A549 (cell line): ENCODE data around the gene RERE. TPM values are rescaled to one million over a fixed set of nuclear protein-coding genes. Genes with fewer than 3 reads are reported as not detected.

Experiments
- ATAC-seq, 2 experiments: fragments of 200-7000 bp in 1 of 2; fragments of >200 bp in 1 of 2; cut with Nextera tagmentation in 1 of 2; cut with Tn5 transposase in 1 of 2; 3 replicates each; pipeline versions ENCODE4 v1.8.0 to v1.9.1; 2018 to 2020; ENCODE audit warnings: mild to moderate bottlenecking in 1 of 2, moderate library complexity in 1 of 2
- CTCF ChIA-PET: fragments of 300-600 bp; sonication (Branson Sonifier 250); formaldehyde crosslinking; extraction: SDS; loops from one replicate; lab custom pipeline; 2021; ENCODE audit warnings: antibody characterized with exemption, inconsistent platforms; lab: Yijun Ruan, JAX
- POLR2A ChIA-PET: fragments of 350-600 bp; formaldehyde crosslinking; extraction: SDS; loops from one replicate; lab custom pipeline; 2021; ENCODE audit warnings: antibody characterized with exemption, inconsistent platforms; lab: Yijun Ruan, JAX
- DNase-seq, 2 experiments: peaks; one replicate each; pipeline versions ENCODE4 v3.0.0 to v3.0.0-alpha.2; 2011 to 2016; ENCODE audit warnings: low read depth in 1 of 2, low spot score in 1 of 2
- FAIRE-seq: peaks from 2 replicates; lab custom pipeline; 2011; peaks lifted over from hg19 to GRCh38; lab: Jason Lieb, UNC
- H3K27ac ChIP-seq, 2 experiments: fragments of >200 bp; sonication (Bioruptor Twin); formaldehyde crosslinking; 3 replicates each; pipeline ENCODE4 v1.5.1; 2016 to 2017
- H3K4me1 ChIP-seq: fragments of >200 bp; sonication (Bioruptor Twin); formaldehyde crosslinking; 3 replicates; pipeline ENCODE4 v1.6.1; 2016
- H3K4me2 ChIP-seq: fragments of >200 bp; sonication (Bioruptor Twin); formaldehyde crosslinking; 3 replicates; pipeline ENCODE4 v1.6.1; 2016
- H3K4me3 ChIP-seq: fragments of >200 bp; sonication (Bioruptor Twin); formaldehyde crosslinking; 3 replicates; pipeline ENCODE4 v1.5.1; 2016
- H3K9me3 ChIP-seq: fragments of >200 bp; sonication (Bioruptor Twin); formaldehyde crosslinking; 3 replicates; pipeline ENCODE4 v1.6.1; 2016
- CBX8 ChIP-seq: fragments of 200-600 bp; sonication (generic); IDR thresholded peaks from 2 replicates; pipeline ENCODE4 v1.6.1; 2016
- CHD2 ChIP-seq: fragments of 150-350 bp; IDR thresholded peaks from 2 replicates; pipeline ENCODE4 v1.6.1; 2014; ENCODE audit warnings: low read length; ENCODE audit not compliant: partially characterized antibody
- CHD4 ChIP-seq: fragments of 200-600 bp; sonication (generic); IDR thresholded peaks from 2 replicates; pipeline ENCODE4 v1.6.1; 2016; ENCODE audit warnings: antibody characterized with exemption, mild to moderate bottlenecking, borderline replicate concordance
- EHF ChIP-seq: fragments of 250-450 bp; sonication (Bioruptor Pico); IDR thresholded peaks from 2 replicates; pipeline ENCODE4 v1.5.0; 2020; ENCODE audit warnings: mild to moderate bottlenecking
- ELK1 ChIP-seq: fragments of 150-350 bp; IDR thresholded peaks from 2 replicates; pipeline ENCODE4 v1.6.1; 2014; ENCODE audit warnings: low read depth, mild to moderate bottlenecking, low read length
- EP300 ChIP-seq, 2 experiments: fragments of >200 bp; sonication (Bioruptor Twin); formaldehyde crosslinking; IDR thresholded peaks; 2 replicates in 1 of 2; 3 replicates in 1 of 2; pipeline ENCODE4 v1.6.1; 2016 to 2017
- FOSB ChIP-seq: fragments of 250-450 bp; sonication (Bioruptor Pico); IDR thresholded peaks from 2 replicates; pipeline ENCODE4 v1.5.0; 2020; ENCODE audit warnings: mild to moderate bottlenecking, moderate library complexity
- FOSL2 ChIP-seq, 2 experiments: fragments of 450-650 bp in 1 of 2; fragments of >200 bp in 1 of 2; sonication (Bioruptor Twin) in 1 of 2; formaldehyde crosslinking; IDR thresholded peaks; 2 replicates each; pipeline versions ENCODE4 v1.5.0 to v1.6.1; 2016 to 2020; ENCODE audit warnings: mild to moderate bottlenecking in 1 of 2, moderate library complexity in 1 of 2
- GATA3 ChIP-seq: IDR thresholded peaks from 2 replicates; pipeline ENCODE4 v1.6.1; 2012; ENCODE audit warnings: borderline replicate concordance
- HDAC2 ChIP-seq: fragments of 200-600 bp; sonication (generic); IDR thresholded peaks from 2 replicates; pipeline ENCODE4 v1.6.1; 2016
- HES2 ChIP-seq: fragments of >200 bp; sonication (Bioruptor Twin); formaldehyde crosslinking; IDR thresholded peaks from 2 replicates; pipeline ENCODE4 v1.6.1; 2016
- HOXA7 ChIP-seq: fragments of 250-450 bp; sonication (Bioruptor Pico); IDR thresholded peaks from 2 replicates; pipeline ENCODE4 v1.5.0; 2020; ENCODE audit warnings: mild to moderate bottlenecking, moderate library complexity
- JUN ChIP-seq, 2 experiments: fragments of >200 bp; sonication (Bioruptor Twin); formaldehyde crosslinking; IDR thresholded peaks; 2 replicates in 1 of 2; 3 replicates in 1 of 2; pipeline ENCODE4 v1.6.1; 2016 to 2017
- MAFK ChIP-seq: fragments of 450-650 bp; IDR thresholded peaks from 2 replicates; pipeline ENCODE4 v1.6.1; 2014; ENCODE audit not compliant: partially characterized antibody
- NR3C1 ChIP-seq: fragments of >200 bp; sonication (Bioruptor Twin); formaldehyde crosslinking; IDR thresholded peaks from 3 replicates; pipeline ENCODE4 v1.6.1; 2017
- PHF8 ChIP-seq: fragments of 200-600 bp; sonication (generic); IDR thresholded peaks from 2 replicates; pipeline ENCODE4 v1.6.1; 2016; ENCODE audit warnings: low read depth, mild to moderate bottlenecking, antibody characterized with exemption, moderate library complexity, borderline replicate concordance
- POLR2A ChIP-seq: IDR thresholded peaks from 2 replicates; pipeline ENCODE4 v1.6.1; 2012; ENCODE audit warnings: mild to moderate bottlenecking, low read length
- POLR2AphosphoS2 ChIP-seq: conservative IDR thresholded peaks from 2 replicates; pipeline ENCODE4 v1.6.1; 2012; ENCODE audit warnings: low read length, improper control_type of control experiment, inconsistent platforms
- RARB ChIP-seq: fragments of 250-450 bp; sonication (Bioruptor Pico); IDR thresholded peaks from 2 replicates; pipeline ENCODE4 v1.8.0; 2021; ENCODE audit warnings: mild to moderate bottlenecking, moderate library complexity
- RFX5 ChIP-seq: fragments of 450-650 bp; IDR thresholded peaks from 2 replicates; pipeline ENCODE4 v1.7.1; 2014; ENCODE audit warnings: antibody characterized with exemption, mild to moderate bottlenecking, moderate library complexity
- SMC3 ChIP-seq: fragments of >200 bp; sonication (Bioruptor Twin); formaldehyde crosslinking; IDR thresholded peaks from 3 replicates; pipeline ENCODE4 v1.6.1; 2018; ENCODE audit warnings: inconsistent platforms
- WGBS: methylation state at CpG from one replicate; pipeline ENCODE4 v1.1.6; 2017; ENCODE audit errors: missing lambda C conversion rate; 5-methylcytosine and 5-hydroxymethylcytosine counted together
- polyA plus RNA-seq, 4 experiments: library from polyadenylated mRNA; depleted of rRNA in 3 of 4; stranded (reverse); fragments of >200 nt; fragmentation: RNase III in 1 of 4; extraction: RNeasy Plus Mini Kit Qiagen cat#74134 plus additional on column Dnase treatment in 1 of 4; gene quantifications; 2 replicates in 3 of 4; 3 replicates in 1 of 4; pipeline ENCODE4 v1.2.3, GENCODE V29; 2011 to 2017
- TF ChIP-seq, protein P1 (sequence below): fragments of 200-600 bp; sonication (generic); IDR thresholded peaks from 2 replicates; pipeline ENCODE4 v1.6.1; 2016; ENCODE audit warnings: antibody characterized with exemption, mild to moderate bottlenecking, moderate library complexity
- TF ChIP-seq, protein P2 (sequence below): fragments of 250-450 bp; sonication (Bioruptor Pico); IDR thresholded peaks from 2 replicates; pipeline ENCODE4 v1.5.0; 2020; ENCODE audit warnings: low read depth, mild to moderate bottlenecking, moderate library complexity

The RERE gene
- polyA plus RNA-seq, 2 of the 4 experiments (the other 2 are of a cell fraction): 12.6 to 28.6 TPM

DNA sequence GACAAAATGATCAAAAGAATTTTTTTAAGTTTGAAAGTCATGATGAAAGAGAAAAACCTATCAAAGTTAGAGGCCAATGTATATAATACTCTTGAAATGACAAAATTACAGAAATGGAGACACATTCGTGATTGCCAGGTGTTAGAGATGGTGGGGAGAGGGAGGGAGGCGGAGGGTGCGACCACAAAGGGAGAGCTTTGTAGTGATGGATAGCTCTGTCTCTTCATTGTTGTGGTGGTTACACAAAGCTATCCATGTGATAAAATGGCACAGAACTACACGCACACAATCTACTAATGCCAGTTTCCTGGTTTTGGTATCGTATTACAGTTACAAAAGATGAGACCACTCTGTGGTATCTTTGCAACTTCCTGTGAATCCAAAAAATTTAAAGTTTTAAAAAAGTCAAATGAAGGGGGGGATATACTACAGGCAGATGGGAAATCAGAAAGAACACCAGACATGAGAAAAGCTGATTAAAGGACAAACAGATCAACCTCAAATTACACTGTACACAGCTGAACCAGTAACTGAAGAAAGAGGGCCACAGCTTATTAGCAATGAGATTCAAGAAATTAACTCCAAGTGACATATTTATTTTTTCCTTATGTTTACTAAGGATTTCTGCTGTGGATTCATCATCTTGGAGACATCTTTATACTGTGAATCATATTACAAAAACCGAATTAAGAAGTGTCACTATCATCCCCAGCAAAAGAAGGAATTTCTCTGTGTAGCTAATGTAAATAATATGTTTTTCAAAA lies 300.5 kb downstream of the RERE start (continued):
- TF ChIP-seq ELK1 (no peak), HDAC2 (no peak), CHD2 (no peak), RARB (CRISPR knock-in tag) (no peak), NR3C1 (no peak), JUN (IDR thresholded peaks at IDR 0.05) (no peak), FOSB (no peak), CBX8 (no peak), POLR2AphosphoS2 (no peak), HES2 (no peak), SMC3 (no peak)
- TF ChIP-seq, all 56 proteins: peak for 0

DNA sequence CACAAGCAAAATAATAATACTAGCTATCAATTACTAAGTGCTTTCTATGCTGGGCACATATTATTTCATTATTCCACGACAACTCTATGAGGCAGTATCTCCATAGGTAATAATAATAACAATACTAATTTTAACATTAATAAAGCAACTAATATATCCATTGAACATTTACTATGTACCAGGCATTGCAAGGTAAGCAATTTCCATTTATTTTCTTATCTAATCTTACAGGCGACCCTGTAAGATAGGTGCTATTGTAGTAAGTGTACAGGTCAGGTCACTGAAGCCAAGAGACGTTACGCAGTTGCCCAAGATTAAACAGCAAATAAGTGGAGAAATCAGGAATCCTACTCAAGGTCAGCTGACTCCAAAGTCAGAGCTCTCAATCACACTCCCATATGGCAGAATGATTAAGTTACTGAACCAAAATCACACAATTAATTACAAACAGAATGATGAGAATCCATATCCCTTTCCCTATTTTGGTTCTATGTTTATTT lies 301.1 kb downstream of the RERE start:
- 91% methylated on average over 4 of the region's 4 CpGs for WGBS
- POLR2A ChIA-PET: no interaction called here
- Histone ChIP-seq H3K4me1 (peaks cover 23% of the 10 kb centered on the region), H3K4me2 (no peak overlapping the region; the same call in 2 of the 3 replicates), H3K4me3 (no peak overlapping the region), H3K27ac (no peak overlapping the region), H3K9me3 (no peaks in the 10 kb centered on the region)
- CTCF ChIA-PET: interaction anchor here (1.0 kb wide), 1 partner anchor 182 kb away, joined by 3 read pairs; no protein-coding TSS in a partner anchor
- peak; percentile 38 for TF ChIP-seq MAFK
- no peak for TF ChIP-seq GATA3
- TF ChIP-seq EHF (CRISPR knock-in tag): no peak
- FAIRE-seq (no peak), DNase-seq (no peak), ATAC-seq (no peak)

GRCh38 chr1:8512504-8512903 lies 304.9 kb downstream of the RERE start:
- no peak overlapping the region for H3K4me3 ChIP-seq
- no peak for DNase-seq
- no peak overlapping the region for H3K27ac ChIP-seq
- no peak for ATAC-seq
- WGBS: 89% methylated on average over 1 of the region's 6 CpGs
- CTCF ChIA-PET: no interaction called here
- FAIRE-seq: no peak
- H3K9me3 ChIP-seq: no peaks in the 10 kb centered on the region
- no peak overlapping the region for H3K4me2 ChIP-seq
- peaks cover 9% of the 10 kb centered on the region for H3K4me1 ChIP-seq
- TF ChIP-seq POLR2AphosphoS2: no peak
- TF ChIP-seq, all 56 proteins: peak for 0
- POLR2A ChIA-PET: no interaction called here

DNA sequence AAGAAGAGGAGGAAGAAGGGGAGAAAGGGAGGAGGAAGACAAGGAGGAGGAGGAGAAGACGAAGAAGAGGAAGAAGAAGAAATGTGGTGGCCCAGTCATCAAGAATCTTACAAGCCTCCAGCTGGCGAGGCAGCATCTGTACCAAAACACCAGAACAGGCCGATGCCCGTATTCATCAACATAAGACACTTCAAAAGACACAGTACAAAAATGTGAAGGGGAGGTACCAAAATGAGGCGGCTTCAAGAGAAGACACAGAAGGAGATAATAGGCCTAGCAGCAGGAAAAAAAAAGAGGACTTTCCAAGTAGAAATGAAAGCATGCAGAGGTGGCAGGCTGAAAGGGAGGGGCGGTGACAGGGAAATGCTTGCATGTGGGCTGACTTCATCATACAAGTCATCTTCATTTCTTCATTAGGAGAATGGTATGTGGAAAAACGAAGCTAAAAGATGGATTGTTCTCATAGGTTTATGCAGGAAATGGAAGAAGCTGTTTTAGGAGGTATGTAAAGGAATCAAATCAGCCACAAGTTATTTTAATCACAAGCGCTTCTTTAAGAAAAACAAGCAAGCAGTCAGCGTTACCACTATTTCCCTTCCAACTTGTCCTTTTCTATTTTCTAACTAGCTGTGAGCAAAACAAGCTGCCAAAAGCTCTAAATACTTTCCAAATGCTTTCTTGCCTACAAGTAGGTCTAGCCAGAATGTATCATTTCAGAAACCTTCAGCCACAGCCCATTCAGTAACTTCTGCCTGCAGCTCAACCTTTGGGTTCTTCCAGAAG lies 307.2 kb downstream of the RERE start:
- no peaks in the 10 kb centered on the region for H3K4me1 ChIP-seq
- WGBS: 90% methylated on average over 9 of the region's 9 CpGs
- FAIRE-seq (no peak), ATAC-seq (no peak), DNase-seq (no peak)
- no peak overlapping the region for H3K4me3 ChIP-seq
- ChIA-PET POLR2A (no interaction called here), CTCF (interaction anchor here (0.6 to 2.0 kb wide), 2 partner anchors 41 to 43 kb away, joined by 3 to 5 read pairs; no protein-coding TSS in a partner anchor)
- H3K27ac ChIP-seq: no peak overlapping the region
- H3K9me3 ChIP-seq: no peaks in the 10 kb centered on the region
- TF ChIP-seq, protein P1, sequence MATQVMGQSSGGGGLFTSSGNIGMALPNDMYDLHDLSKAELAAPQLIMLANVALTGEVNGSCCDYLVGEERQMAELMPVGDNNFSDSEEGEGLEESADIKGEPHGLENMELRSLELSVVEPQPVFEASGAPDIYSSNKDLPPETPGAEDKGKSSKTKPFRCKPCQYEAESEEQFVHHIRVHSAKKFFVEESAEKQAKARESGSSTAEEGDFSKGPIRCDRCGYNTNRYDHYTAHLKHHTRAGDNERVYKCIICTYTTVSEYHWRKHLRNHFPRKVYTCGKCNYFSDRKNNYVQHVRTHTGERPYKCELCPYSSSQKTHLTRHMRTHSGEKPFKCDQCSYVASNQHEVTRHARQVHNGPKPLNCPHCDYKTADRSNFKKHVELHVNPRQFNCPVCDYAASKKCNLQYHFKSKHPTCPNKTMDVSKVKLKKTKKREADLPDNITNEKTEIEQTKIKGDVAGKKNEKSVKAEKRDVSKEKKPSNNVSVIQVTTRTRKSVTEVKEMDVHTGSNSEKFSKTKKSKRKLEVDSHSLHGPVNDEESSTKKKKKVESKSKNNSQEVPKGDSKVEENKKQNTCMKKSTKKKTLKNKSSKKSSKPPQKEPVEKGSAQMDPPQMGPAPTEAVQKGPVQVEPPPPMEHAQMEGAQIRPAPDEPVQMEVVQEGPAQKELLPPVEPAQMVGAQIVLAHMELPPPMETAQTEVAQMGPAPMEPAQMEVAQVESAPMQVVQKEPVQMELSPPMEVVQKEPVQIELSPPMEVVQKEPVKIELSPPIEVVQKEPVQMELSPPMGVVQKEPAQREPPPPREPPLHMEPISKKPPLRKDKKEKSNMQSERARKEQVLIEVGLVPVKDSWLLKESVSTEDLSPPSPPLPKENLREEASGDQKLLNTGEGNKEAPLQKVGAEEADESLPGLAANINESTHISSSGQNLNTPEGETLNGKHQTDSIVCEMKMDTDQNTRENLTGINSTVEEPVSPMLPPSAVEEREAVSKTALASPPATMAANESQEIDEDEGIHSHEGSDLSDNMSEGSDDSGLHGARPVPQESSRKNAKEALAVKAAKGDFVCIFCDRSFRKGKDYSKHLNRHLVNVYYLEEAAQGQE: no peak
- TF ChIP-seq POLR2A (no peak), RFX5 (no peak), CHD4 (no peak), EP300 (IDR thresholded peaks at IDR 0.05) (no peak), SMC3 (no peak), FOSL2 (IDR thresholded peaks at IDR 0.05) (no peak), FOSL2 (CRISPR knock-in tag; IDR thresholded peaks at IDR 0.05) (no peak), PHF8 (no peak), HOXA7 (no peak)
- TF ChIP-seq, protein P2, sequence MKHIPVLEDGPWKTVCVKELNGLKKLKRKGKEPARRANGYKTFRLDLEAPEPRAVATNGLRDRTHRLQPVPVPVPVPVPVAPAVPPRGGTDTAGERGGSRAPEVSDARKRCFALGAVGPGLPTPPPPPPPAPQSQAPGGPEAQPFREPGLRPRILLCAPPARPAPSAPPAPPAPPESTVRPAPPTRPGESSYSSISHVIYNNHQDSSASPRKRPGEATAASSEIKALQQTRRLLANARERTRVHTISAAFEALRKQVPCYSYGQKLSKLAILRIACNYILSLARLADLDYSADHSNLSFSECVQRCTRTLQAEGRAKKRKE (CRISPR knock-in tag): no peak
- H3K4me2 ChIP-seq: no peak overlapping the region
